ENCODE data around the gene ZNF598. TPM values are rescaled to one million over a fixed set of nuclear protein-coding genes. Genes with fewer than 3 reads are reported as not detected.

Gene ZNF598
- polyA plus RNA-seq, 2 of the 4 experiments (the other 2 are of a cell fraction) = 17.7 to 33.8 TPM

DNA sequence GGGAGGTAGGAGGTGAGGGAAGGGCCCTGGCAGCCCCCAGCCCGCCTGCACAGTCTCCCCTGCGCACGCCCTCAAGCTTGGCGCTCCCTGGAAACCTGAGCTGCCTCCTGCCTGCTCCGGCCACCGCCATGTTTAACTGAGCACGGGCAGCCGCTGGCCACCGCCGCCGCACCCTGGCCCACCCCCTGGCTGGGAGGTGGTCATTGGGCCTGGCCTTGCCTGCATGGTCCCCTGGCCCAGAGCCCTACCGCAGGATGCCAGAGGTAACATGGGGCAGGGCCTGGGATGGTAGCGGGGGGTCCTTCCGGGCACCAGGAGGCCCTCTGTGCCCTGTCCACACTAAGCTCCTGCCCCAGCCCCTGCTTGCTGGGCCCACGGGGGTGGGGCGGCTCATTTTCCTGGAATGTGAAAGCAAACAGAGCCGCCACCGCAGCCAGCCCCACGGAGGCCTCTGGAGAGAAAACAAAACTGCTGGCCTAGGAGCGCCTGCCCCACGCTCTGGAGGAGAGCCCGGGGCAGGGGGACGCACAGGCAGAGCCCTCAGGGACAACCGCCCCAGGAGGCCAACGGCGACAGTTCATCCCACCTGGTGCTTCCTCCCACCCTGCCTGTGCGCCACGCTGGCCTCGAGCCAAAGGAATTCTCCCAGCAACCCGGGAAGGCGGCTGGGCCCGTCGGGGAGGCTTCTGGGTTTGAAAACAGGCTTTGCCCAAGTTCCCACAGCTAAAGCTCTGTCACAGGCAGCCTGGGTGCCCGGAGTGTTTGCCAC lies 26.0 kb upstream of the ZNF598 start:
- no peak for FAIRE-seq
- peak overlapping the region; percentile 90 to 93 for H3K27ac ChIP-seq
- peaks cover 83% of the 10 kb centered on the region for H3K4me1 ChIP-seq
- 0 out of 3 replicates have a peak overlapping the region, but pooled peaks have one; percentile 3 for H3K4me3 ChIP-seq
- TF ChIP-seq HOXB5 (CRISPR knock-in tag; IDR thresholded peaks at IDR 0.05) = 0 out of 2 replicates have a peak, but pooled peaks have one; percentile 67
- TF ChIP-seq ZNF302 (CRISPR knock-in tag; IDR thresholded peaks at IDR 0.05) = no peak
- TF ChIP-seq MAX (IDR thresholded peaks at IDR 0.05) = peak; percentile 70; the same call in 1 of the 2 replicates
- TF ChIP-seq GATA3 (IDR thresholded peaks at IDR 0.05; ENCODE audit: borderline replicate concordance) = peak; percentile 54; the same call in 1 of the 2 replicates
- TF ChIP-seq POLR2A (IDR thresholded peaks at IDR 0.05; ENCODE audit: low read length) = peak; percentile 23; the same call in 1 of the 2 replicates
- 0 out of 2 replicates have a peak, but pooled peaks have one; percentile 53 for TF ChIP-seq MAZ (IDR thresholded peaks at IDR 0.05; ENCODE audit: borderline replicate concordance, low read depth, low read length)
- TF ChIP-seq JUN (IDR thresholded peaks at IDR 0.05) = peak; percentile 28 to 63; a peak in 3 of 5 replicates
- TF ChIP-seq, protein P1, sequence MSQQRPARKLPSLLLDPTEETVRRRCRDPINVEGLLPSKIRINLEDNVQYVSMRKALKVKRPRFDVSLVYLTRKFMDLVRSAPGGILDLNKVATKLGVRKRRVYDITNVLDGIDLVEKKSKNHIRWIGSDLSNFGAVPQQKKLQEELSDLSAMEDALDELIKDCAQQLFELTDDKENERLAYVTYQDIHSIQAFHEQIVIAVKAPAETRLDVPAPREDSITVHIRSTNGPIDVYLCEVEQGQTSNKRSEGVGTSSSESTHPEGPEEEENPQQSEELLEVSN (IDR thresholded peaks at IDR 0.05; ENCODE audit: borderline replicate concordance, low read depth) = no peak
- TF ChIP-seq, protein P2, sequence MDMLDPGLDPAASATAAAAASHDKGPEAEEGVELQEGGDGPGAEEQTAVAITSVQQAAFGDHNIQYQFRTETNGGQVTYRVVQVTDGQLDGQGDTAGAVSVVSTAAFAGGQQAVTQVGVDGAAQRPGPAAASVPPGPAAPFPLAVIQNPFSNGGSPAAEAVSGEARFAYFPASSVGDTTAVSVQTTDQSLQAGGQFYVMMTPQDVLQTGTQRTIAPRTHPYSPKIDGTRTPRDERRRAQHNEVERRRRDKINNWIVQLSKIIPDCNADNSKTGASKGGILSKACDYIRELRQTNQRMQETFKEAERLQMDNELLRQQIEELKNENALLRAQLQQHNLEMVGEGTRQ (IDR thresholded peaks at IDR 0.05) = no peak
- peak in 1 of 2 experiments; percentile 44; a peak in 1 of 5 replicates for TF ChIP-seq EP300 (IDR thresholded peaks at IDR 0.05)
- TF ChIP-seq EHF (CRISPR knock-in tag; IDR thresholded peaks at IDR 0.05) = peak; percentile 54; the same call in 1 of the 2 replicates
- TF ChIP-seq ZSCAN20 (CRISPR knock-in tag; IDR thresholded peaks at IDR 0.05) = peak; percentile 10; the same call in 1 of the 2 replicates
- ChIA-PET CTCF (interaction anchor here (0.6 to 3.1 kb wide), 10 partner anchors 8 to 105 kb away, joined by 3 to 20 read pairs (median 4); partner anchors contain the start of genes NPW, NTHL1 and TSC2), POLR2A (interaction anchor here (1.2 kb wide), 1 partner anchor 12 kb away, joined by 3 read pairs; the partner anchor contains the start of genes NTHL1 and TSC2)
- H3K4me2 ChIP-seq = peak overlapping the region; percentile 88
- ATAC-seq = peak; percentile 7 to 46; a peak in 5 of 6 replicates
- DNase-seq (ENCODE audit: low read depth in 1 of 2, low spot score in 1 of 2) = peak in 1 of 2 experiments; percentile 84
- H3K9me3 ChIP-seq = no peaks in the 10 kb centered on the region
- WGBS (ENCODE audit: missing lambda C conversion rate) = 28% methylated on average over 18 of the region's 34 CpGs

DNA sequence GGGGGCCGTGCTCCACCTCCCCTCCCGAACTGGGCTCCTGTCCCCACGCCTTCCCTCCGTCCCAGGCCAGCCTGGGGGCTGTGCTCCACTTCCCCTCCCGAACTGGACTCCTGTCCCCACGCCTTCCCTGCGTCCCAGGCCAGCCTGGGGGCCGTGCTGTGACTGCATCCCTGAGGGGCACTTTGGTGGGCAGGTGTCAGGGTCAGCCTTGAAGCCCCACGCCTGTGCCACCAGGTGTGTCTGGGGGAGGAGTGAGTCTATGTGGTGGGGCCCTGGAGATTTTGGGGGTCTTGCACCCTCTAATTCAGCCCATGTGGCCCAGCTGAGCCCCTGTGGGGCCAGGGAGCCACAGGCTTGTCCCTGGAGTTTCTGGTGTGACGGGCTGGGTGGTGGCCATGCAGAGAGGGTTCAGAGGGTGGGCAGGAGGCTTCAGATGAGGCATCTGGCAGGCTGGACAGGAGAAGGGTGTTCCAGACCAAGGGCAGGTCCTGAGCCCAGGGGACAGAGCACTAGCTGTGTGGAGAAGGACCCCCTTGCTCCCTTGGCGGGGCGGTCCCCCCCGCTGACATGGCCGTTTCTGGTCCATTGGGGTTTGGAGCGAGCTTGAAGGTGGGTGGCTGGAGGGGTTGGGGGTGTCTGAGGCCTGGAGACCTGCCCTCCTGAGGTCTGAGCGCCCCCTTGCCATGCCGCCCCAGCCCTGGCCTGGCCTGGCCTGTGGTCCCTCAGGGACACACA lies 25.2 kb upstream of the ZNF598 start:
- ATAC-seq (no peak), FAIRE-seq (no peak), DNase-seq (ENCODE audit: low read depth in 1 of 2, low spot score in 1 of 2) (no peak)
- no peak for TF ChIP-seq MAZ (IDR thresholded peaks at IDR 0.05; ENCODE audit: borderline replicate concordance, low read depth, low read length)
- no peak for TF ChIP-seq EHF (CRISPR knock-in tag; IDR thresholded peaks at IDR 0.05)
- TF ChIP-seq, protein P3, sequence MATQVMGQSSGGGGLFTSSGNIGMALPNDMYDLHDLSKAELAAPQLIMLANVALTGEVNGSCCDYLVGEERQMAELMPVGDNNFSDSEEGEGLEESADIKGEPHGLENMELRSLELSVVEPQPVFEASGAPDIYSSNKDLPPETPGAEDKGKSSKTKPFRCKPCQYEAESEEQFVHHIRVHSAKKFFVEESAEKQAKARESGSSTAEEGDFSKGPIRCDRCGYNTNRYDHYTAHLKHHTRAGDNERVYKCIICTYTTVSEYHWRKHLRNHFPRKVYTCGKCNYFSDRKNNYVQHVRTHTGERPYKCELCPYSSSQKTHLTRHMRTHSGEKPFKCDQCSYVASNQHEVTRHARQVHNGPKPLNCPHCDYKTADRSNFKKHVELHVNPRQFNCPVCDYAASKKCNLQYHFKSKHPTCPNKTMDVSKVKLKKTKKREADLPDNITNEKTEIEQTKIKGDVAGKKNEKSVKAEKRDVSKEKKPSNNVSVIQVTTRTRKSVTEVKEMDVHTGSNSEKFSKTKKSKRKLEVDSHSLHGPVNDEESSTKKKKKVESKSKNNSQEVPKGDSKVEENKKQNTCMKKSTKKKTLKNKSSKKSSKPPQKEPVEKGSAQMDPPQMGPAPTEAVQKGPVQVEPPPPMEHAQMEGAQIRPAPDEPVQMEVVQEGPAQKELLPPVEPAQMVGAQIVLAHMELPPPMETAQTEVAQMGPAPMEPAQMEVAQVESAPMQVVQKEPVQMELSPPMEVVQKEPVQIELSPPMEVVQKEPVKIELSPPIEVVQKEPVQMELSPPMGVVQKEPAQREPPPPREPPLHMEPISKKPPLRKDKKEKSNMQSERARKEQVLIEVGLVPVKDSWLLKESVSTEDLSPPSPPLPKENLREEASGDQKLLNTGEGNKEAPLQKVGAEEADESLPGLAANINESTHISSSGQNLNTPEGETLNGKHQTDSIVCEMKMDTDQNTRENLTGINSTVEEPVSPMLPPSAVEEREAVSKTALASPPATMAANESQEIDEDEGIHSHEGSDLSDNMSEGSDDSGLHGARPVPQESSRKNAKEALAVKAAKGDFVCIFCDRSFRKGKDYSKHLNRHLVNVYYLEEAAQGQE (IDR thresholded peaks at IDR 0.05) = no peak
- no peak for TF ChIP-seq JUNB (IDR thresholded peaks at IDR 0.05)
- POLR2A ChIA-PET = interaction anchor here (1.2 kb wide), 1 partner anchor 13 kb away, joined by 3 read pairs; the partner anchor contains the start of genes NTHL1 and TSC2
- H3K4me1 ChIP-seq = peaks cover 78% of the 10 kb centered on the region
- no peaks in the 10 kb centered on the region for H3K9me3 ChIP-seq
- H3K27ac ChIP-seq = peak overlapping the region; percentile 90 to 93
- 96% methylated on average over 4 of the region's 17 CpGs for WGBS (ENCODE audit: missing lambda C conversion rate)
- CTCF ChIA-PET = interaction anchor here (0.9 to 3.1 kb wide), 7 partner anchors 10 to 106 kb away, joined by 3 to 20 read pairs (median 4); partner anchors contain the start of genes NTHL1 and TSC2
- peak overlapping the region; percentile 88 for H3K4me2 ChIP-seq
- 0 out of 3 replicates have a peak overlapping the region, but pooled peaks have one; percentile 3 for H3K4me3 ChIP-seq
